Measurements from ENCODE around the gene TMTC2. TPM values are rescaled to one million over a fixed set of nuclear protein-coding genes. Genes with fewer than 3 reads are reported as not detected.

Gene TMTC2
- total RNA-seq, 3 donors from 2014 or later = 0.94 to 1.4 (median 1.0) TPM

- Mint-ChIP-seq H3K9me3 (no peaks in the 10 kb centered on the region), H3K36me3 (ENCODE audit: insufficient read depth) (no peaks in the 10 kb centered on the region), H3K4me1 (ENCODE audit: low read depth) (no peaks in the 10 kb centered on the region), H3K4me3 (no peak overlapping the region), H3K27me3 (ENCODE audit: low read depth) (no peaks in the 10 kb centered on the region)
- ATAC-seq (no peak), DNase-seq (no peak)
Observed at GRCh38 chr12:83040339-83040738, 353.6 kb downstream of the TMTC2 start.

- H3K4me3 Mint-ChIP-seq = no peak overlapping the region
- DNase-seq (no peak), ATAC-seq (no peak)
- no peaks in the 10 kb centered on the region for H3K9me3 Mint-ChIP-seq
- no peaks in the 10 kb centered on the region for H3K4me1 Mint-ChIP-seq (ENCODE audit: low read depth)
- H3K36me3 Mint-ChIP-seq (ENCODE audit: insufficient read depth) = no peaks in the 10 kb centered on the region
- H3K27me3 Mint-ChIP-seq (ENCODE audit: low read depth) = no peaks in the 10 kb centered on the region
Observed at GRCh38 chr12:83040991-83041390, 354.3 kb downstream of the TMTC2 start.

GRCh38 chr12:83042441-83043200 is 355.9 kb downstream of the TMTC2 start:
- H3K4me3 Mint-ChIP-seq = no peak overlapping the region
- no peaks in the 10 kb centered on the region for H3K9me3 Mint-ChIP-seq
- no peaks in the 10 kb centered on the region for H3K36me3 Mint-ChIP-seq (ENCODE audit: insufficient read depth)
- DNase-seq (no peak), ATAC-seq (no peak)
- H3K4me1 Mint-ChIP-seq (ENCODE audit: low read depth) = no peaks in the 10 kb centered on the region
- no peaks in the 10 kb centered on the region for H3K27me3 Mint-ChIP-seq (ENCODE audit: low read depth)

- no peak for ATAC-seq
- Mint-ChIP-seq H3K36me3 (ENCODE audit: insufficient read depth) (peaks cover 2% of the 10 kb centered on the region), H3K4me3 (no peak overlapping the region)
Observed at GRCh38 chr12:83044736-83045135, 358.0 kb downstream of the TMTC2 start.

GRCh38 chr12:83046019-83046418 is 359.3 kb downstream of the TMTC2 start:
- ATAC-seq = no peak
- no peaks in the 10 kb centered on the region for H3K4me1 Mint-ChIP-seq (ENCODE audit: low read depth)
- no peaks in the 10 kb centered on the region for H3K27me3 Mint-ChIP-seq (ENCODE audit: low read depth)
- no peak overlapping the region for H3K4me3 Mint-ChIP-seq
- DNase-seq = no peak
- peaks cover 2% of the 10 kb centered on the region for H3K36me3 Mint-ChIP-seq (ENCODE audit: insufficient read depth)
- H3K9me3 Mint-ChIP-seq = peaks cover 4% of the 10 kb centered on the region

More at GRCh38 chr12:83044736-83045135, 358.0 kb downstream of the TMTC2 start:
- H3K27me3 Mint-ChIP-seq (ENCODE audit: low read depth) = no peaks in the 10 kb centered on the region
- peaks cover 4% of the 10 kb centered on the region for H3K9me3 Mint-ChIP-seq
- H3K4me1 Mint-ChIP-seq (ENCODE audit: low read depth) = no peaks in the 10 kb centered on the region
- no peak for DNase-seq

- peaks cover 7% of the 10 kb centered on the region for H3K36me3 Mint-ChIP-seq (ENCODE audit: insufficient read depth)
- no peak overlapping the region for H3K4me3 Mint-ChIP-seq
- no peaks in the 10 kb centered on the region for H3K27me3 Mint-ChIP-seq (ENCODE audit: low read depth)
- H3K9me3 Mint-ChIP-seq = peaks cover 4% of the 10 kb centered on the region
- no peaks in the 10 kb centered on the region for H3K4me1 Mint-ChIP-seq (ENCODE audit: low read depth)
- ATAC-seq (no peak), DNase-seq (no peak)
Observed at GRCh38 chr12:83049306-83049705, 362.6 kb downstream of the TMTC2 start.

GRCh38 chr12:83052890-83053541 is 366.3 kb downstream of the TMTC2 start:
- H3K9me3 Mint-ChIP-seq = peaks cover 4% of the 10 kb centered on the region
- no peak overlapping the region for H3K4me3 Mint-ChIP-seq
- ATAC-seq = no peak
- peaks cover 7% of the 10 kb centered on the region for H3K36me3 Mint-ChIP-seq (ENCODE audit: insufficient read depth)
- DNase-seq = no peak
- no peaks in the 10 kb centered on the region for H3K4me1 Mint-ChIP-seq (ENCODE audit: low read depth)
- H3K27me3 Mint-ChIP-seq (ENCODE audit: low read depth) = no peaks in the 10 kb centered on the region

GRCh38 chr12:83057436-83057835 is 370.7 kb downstream of the TMTC2 start:
- ATAC-seq = no peak
- Mint-ChIP-seq H3K9me3 (no peaks in the 10 kb centered on the region), H3K4me1 (ENCODE audit: low read depth) (no peaks in the 10 kb centered on the region), H3K27me3 (ENCODE audit: low read depth) (no peaks in the 10 kb centered on the region), H3K36me3 (ENCODE audit: insufficient read depth) (no peaks in the 10 kb centered on the region), H3K4me3 (no peak overlapping the region)
- no peak for DNase-seq

GRCh38 chr12:83059107-83059506 is 372.4 kb downstream of the TMTC2 start:
- no peaks in the 10 kb centered on the region for H3K9me3 Mint-ChIP-seq
- no peaks in the 10 kb centered on the region for H3K4me1 Mint-ChIP-seq (ENCODE audit: low read depth)
- H3K27me3 Mint-ChIP-seq (ENCODE audit: low read depth) = no peaks in the 10 kb centered on the region
- no peak overlapping the region for H3K4me3 Mint-ChIP-seq
- H3K36me3 Mint-ChIP-seq (ENCODE audit: insufficient read depth) = no peaks in the 10 kb centered on the region
- no peak for DNase-seq
- ATAC-seq = no peak

GRCh38 chr12:83065562-83065961 is 378.9 kb downstream of the TMTC2 start:
- no peak for DNase-seq
- Mint-ChIP-seq H3K36me3 (ENCODE audit: insufficient read depth) (no peaks in the 10 kb centered on the region), H3K4me3 (no peak overlapping the region), H3K9me3 (no peaks in the 10 kb centered on the region), H3K27me3 (ENCODE audit: low read depth) (no peaks in the 10 kb centered on the region), H3K4me1 (ENCODE audit: low read depth) (no peaks in the 10 kb centered on the region)
- ATAC-seq = no peak

GRCh38 chr12:83067981-83068380 is 381.3 kb downstream of the TMTC2 start:
- Mint-ChIP-seq H3K9me3 (peaks cover 15% of the 10 kb centered on the region), H3K4me1 (ENCODE audit: low read depth) (no peaks in the 10 kb centered on the region), H3K27me3 (ENCODE audit: low read depth) (no peaks in the 10 kb centered on the region), H3K36me3 (ENCODE audit: insufficient read depth) (peaks cover 1% of the 10 kb centered on the region), H3K4me3 (no peak overlapping the region)
- DNase-seq (no peak), ATAC-seq (no peak)

GRCh38 chr12:83074358-83074894 is 387.7 kb downstream of the TMTC2 start:
- Mint-ChIP-seq H3K36me3 (ENCODE audit: insufficient read depth) (peaks cover 6% of the 10 kb centered on the region), H3K4me3 (no peak overlapping the region), H3K9me3 (peaks cover 26% of the 10 kb centered on the region), H3K4me1 (ENCODE audit: low read depth) (no peaks in the 10 kb centered on the region), H3K27me3 (ENCODE audit: low read depth) (no peaks in the 10 kb centered on the region)
- DNase-seq = no peak
- no peak for ATAC-seq

- Mint-ChIP-seq H3K27me3 (ENCODE audit: low read depth) (no peaks in the 10 kb centered on the region), H3K9me3 (peaks cover 26% of the 10 kb centered on the region), H3K36me3 (ENCODE audit: insufficient read depth) (peaks cover 6% of the 10 kb centered on the region), H3K4me1 (ENCODE audit: low read depth) (no peaks in the 10 kb centered on the region), H3K4me3 (no peak overlapping the region)
- DNase-seq (no peak), ATAC-seq (no peak)
Observed at GRCh38 chr12:83075471-83075870, 388.8 kb downstream of the TMTC2 start.

GRCh38 chr12:83077041-83077440 is 390.3 kb downstream of the TMTC2 start:
- H3K4me1 Mint-ChIP-seq (ENCODE audit: low read depth) = no peaks in the 10 kb centered on the region
- no peak for DNase-seq
- H3K36me3 Mint-ChIP-seq (ENCODE audit: insufficient read depth) = peaks cover 6% of the 10 kb centered on the region
- H3K27me3 Mint-ChIP-seq (ENCODE audit: low read depth) = no peaks in the 10 kb centered on the region
- H3K9me3 Mint-ChIP-seq = peaks cover 19% of the 10 kb centered on the region
- H3K4me3 Mint-ChIP-seq = no peak overlapping the region
- ATAC-seq = no peak

Measured in activated T-cell treated with anti-CD3 and anti-CD28 coated beads, Interleukin-2, amount 50 U/mL, for 4 hours (primary cell).